ENCODE measurements around the gene PPP1R1C.

PPP1R1C gene

DNA sequence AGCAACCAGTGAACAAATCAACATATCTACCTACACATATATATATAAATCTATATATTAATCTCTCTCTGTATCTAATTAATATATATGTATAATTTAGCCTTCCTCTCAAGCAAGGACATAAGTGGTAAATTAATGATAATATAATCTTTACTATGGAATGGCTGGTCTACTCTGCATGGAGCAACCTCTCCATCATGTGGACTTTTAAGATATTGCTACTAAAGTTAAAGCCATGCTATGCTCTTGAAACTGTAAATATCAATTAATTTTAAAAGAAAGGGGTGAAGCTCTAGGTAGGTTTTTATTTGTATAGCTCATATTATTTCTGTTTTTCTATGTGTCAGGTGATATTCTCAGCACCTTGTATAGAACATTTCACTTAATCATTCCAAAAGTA lies 147.0 kb downstream of the PPP1R1C start:
- no peaks in the 10 kb centered on the region for H3K79me2 ChIP-seq (ENCODE audit: control insufficient read depth, low read length)
- no peaks in the 10 kb centered on the region for H3K9me2 ChIP-seq (replicated peaks; ENCODE audit: control insufficient read depth, low read length)
- no peaks in the 10 kb centered on the region for H3F3A ChIP-seq (ENCODE audit: control insufficient read depth, insufficient read depth)
- no peaks in the 10 kb centered on the region for H3K27me3 ChIP-seq (ENCODE audit: control insufficient read depth, low read length)
- H3K4me2 ChIP-seq (ENCODE audit: low read length), result no peak overlapping the region
- no peak overlapping the region for H3K4me3 ChIP-seq (ENCODE audit: low read length)
- H3K36me3 ChIP-seq (ENCODE audit: control insufficient read depth, low read length), result no peaks in the 10 kb centered on the region
- peaks cover 3% of the 10 kb centered on the region; the same call in 1 of the 2 replicates for H3K4me1 ChIP-seq (ENCODE audit: control insufficient read depth, low read length)
- no peak overlapping the region for H3K27ac ChIP-seq (ENCODE audit: low read depth, low read length)
- H4K20me1 ChIP-seq (ENCODE audit: control insufficient read depth, insufficient read depth, low read depth, low read length), result no peaks in the 10 kb centered on the region
- no peaks in the 10 kb centered on the region for H3K9me3 ChIP-seq (ENCODE audit: control insufficient read depth, insufficient read depth, low read length)
- TF ChIP-seq EZH2phosphoT487 (IDR thresholded peaks at IDR 0.05; ENCODE audit: borderline replicate concordance, low read length), result no peak

DNA sequence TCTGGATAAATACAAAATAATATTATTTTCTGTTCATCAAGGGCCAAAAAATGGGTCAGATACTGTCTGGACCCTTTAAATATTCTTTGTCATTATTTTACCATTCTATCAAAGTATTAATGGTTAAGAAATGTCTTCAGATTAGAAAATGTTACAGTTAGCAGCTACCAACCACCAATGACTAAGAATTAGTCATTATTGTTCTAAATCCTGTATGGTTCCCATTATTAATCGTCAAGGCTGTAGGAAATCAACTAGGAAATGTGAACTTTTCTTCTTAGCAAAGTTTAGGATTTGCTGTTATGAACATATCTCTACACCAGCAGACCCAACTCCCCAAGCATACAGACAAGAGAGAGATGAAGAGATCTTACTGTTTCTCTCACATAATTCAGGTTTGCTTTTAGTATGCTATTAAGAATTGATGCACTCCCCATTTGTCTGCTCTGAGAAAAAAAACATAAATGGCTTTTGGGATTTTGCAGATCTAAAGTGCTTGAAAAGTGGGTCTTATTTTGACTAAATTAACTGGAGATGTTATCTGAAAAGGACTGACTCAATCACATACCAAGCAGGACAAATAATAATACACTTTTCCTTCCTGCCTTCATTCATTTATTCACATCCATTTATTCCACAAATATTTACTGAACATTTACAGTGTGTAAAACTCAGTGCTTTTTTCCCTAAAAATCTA lies 147.7 kb downstream of the PPP1R1C start:
- H3F3A ChIP-seq (ENCODE audit: control insufficient read depth, insufficient read depth), result no peaks in the 10 kb centered on the region
- H3K4me3 ChIP-seq (ENCODE audit: low read length), result no peak overlapping the region
- H3K9me3 ChIP-seq (ENCODE audit: control insufficient read depth, insufficient read depth, low read length), result no peaks in the 10 kb centered on the region
- H3K79me2 ChIP-seq (ENCODE audit: control insufficient read depth, low read length), result no peaks in the 10 kb centered on the region
- no peaks in the 10 kb centered on the region for H3K36me3 ChIP-seq (ENCODE audit: control insufficient read depth, low read length)
- no peaks in the 10 kb centered on the region for H4K20me1 ChIP-seq (ENCODE audit: control insufficient read depth, insufficient read depth, low read depth, low read length)
- H3K27me3 ChIP-seq (ENCODE audit: control insufficient read depth, low read length), result no peaks in the 10 kb centered on the region
- TF ChIP-seq, protein P1, sequence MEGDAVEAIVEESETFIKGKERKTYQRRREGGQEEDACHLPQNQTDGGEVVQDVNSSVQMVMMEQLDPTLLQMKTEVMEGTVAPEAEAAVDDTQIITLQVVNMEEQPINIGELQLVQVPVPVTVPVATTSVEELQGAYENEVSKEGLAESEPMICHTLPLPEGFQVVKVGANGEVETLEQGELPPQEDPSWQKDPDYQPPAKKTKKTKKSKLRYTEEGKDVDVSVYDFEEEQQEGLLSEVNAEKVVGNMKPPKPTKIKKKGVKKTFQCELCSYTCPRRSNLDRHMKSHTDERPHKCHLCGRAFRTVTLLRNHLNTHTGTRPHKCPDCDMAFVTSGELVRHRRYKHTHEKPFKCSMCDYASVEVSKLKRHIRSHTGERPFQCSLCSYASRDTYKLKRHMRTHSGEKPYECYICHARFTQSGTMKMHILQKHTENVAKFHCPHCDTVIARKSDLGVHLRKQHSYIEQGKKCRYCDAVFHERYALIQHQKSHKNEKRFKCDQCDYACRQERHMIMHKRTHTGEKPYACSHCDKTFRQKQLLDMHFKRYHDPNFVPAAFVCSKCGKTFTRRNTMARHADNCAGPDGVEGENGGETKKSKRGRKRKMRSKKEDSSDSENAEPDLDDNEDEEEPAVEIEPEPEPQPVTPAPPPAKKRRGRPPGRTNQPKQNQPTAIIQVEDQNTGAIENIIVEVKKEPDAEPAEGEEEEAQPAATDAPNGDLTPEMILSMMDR (IDR thresholded peaks at IDR 0.05; ENCODE audit: low read depth, low read length, poor library complexity, severe bottlenecking), result no peak
- TF ChIP-seq EZH2phosphoT487 (IDR thresholded peaks at IDR 0.05; ENCODE audit: borderline replicate concordance, low read length), result no peak
- H3K27ac ChIP-seq (ENCODE audit: low read depth, low read length), result no peak overlapping the region
- no peaks in the 10 kb centered on the region for H3K9me2 ChIP-seq (replicated peaks; ENCODE audit: control insufficient read depth, low read length)
- H3K4me2 ChIP-seq (ENCODE audit: low read length), result no peak overlapping the region
- peaks cover 3% of the 10 kb centered on the region; the same call in 1 of the 2 replicates for H3K4me1 ChIP-seq (ENCODE audit: control insufficient read depth, low read length)

DNA sequence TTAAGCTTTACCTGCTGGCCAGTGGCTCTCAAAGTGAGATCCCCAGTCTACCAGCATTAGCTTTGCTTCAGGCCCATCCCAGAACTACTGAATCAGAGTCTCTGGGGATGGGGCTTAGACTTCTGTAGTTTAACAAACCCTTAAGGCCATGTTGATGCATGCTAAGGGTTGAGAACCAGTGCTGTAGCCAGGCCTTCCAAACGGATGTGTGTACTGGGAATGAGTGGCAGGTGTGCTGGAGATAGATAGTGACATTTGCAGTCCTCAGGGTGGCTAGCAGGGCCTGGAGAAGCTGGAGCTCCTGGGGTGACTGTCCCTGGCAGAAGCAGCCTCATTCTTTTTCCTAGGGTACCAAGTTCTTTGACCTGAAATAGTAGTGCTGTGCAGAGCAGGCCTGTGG lies 148.5 kb downstream of the PPP1R1C start:
- no peaks in the 10 kb centered on the region for H3F3A ChIP-seq (ENCODE audit: control insufficient read depth, insufficient read depth)
- H3K4me1 ChIP-seq (ENCODE audit: control insufficient read depth, low read length), result peaks cover 3% of the 10 kb centered on the region; the same call in 1 of the 2 replicates
- no peak for TF ChIP-seq EZH2phosphoT487 (IDR thresholded peaks at IDR 0.05; ENCODE audit: borderline replicate concordance, low read length)
- TF ChIP-seq, protein P1 (IDR thresholded peaks at IDR 0.05; ENCODE audit: low read depth, low read length, poor library complexity, severe bottlenecking), result no peak
- H3K9me3 ChIP-seq (ENCODE audit: control insufficient read depth, insufficient read depth, low read length), result no peaks in the 10 kb centered on the region
- H4K20me1 ChIP-seq (ENCODE audit: control insufficient read depth, insufficient read depth, low read depth, low read length), result no peaks in the 10 kb centered on the region
- no peak overlapping the region for H3K27ac ChIP-seq (ENCODE audit: low read depth, low read length)
- H3K27me3 ChIP-seq (ENCODE audit: control insufficient read depth, low read length), result no peaks in the 10 kb centered on the region
- H3K79me2 ChIP-seq (ENCODE audit: control insufficient read depth, low read length), result no peaks in the 10 kb centered on the region
- H3K4me2 ChIP-seq (ENCODE audit: low read length), result no peak overlapping the region
- H3K36me3 ChIP-seq (ENCODE audit: control insufficient read depth, low read length), result no peaks in the 10 kb centered on the region
- H3K4me3 ChIP-seq (ENCODE audit: low read length), result no peak overlapping the region
- no peaks in the 10 kb centered on the region for H3K9me2 ChIP-seq (replicated peaks; ENCODE audit: control insufficient read depth, low read length)

DNA sequence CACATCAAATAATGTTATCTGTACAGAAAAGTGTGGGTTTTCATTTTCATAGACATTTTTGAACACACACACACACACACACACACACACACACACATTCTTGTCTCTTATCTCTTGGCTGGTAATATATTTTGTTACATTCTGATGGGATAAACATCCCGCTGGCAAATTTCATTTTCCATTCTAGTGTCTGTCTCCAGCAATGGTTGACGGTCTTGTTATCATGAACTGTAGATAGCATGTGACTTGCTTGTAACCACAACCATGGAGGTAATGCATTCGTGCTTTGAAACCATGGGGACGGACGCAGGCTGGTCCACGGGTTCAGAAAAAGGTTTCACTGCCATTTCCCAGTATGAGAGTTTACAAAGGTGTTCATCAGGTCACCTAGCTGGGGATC lies 156.4 kb downstream of the PPP1R1C start:
- H3K27ac ChIP-seq (ENCODE audit: low read depth, low read length), result no peak overlapping the region
- H3K4me1 ChIP-seq (ENCODE audit: control insufficient read depth, low read length), result no peaks in the 10 kb centered on the region
- H4K20me1 ChIP-seq (ENCODE audit: control insufficient read depth, insufficient read depth, low read depth, low read length), result no peaks in the 10 kb centered on the region
- H3K9me2 ChIP-seq (replicated peaks; ENCODE audit: control insufficient read depth, low read length), result no peaks in the 10 kb centered on the region
- H3K79me2 ChIP-seq (ENCODE audit: control insufficient read depth, low read length), result no peaks in the 10 kb centered on the region
- TF ChIP-seq, protein P1 (IDR thresholded peaks at IDR 0.05; ENCODE audit: low read depth, low read length, poor library complexity, severe bottlenecking), result no peak
- no peak for TF ChIP-seq EZH2phosphoT487 (IDR thresholded peaks at IDR 0.05; ENCODE audit: borderline replicate concordance, low read length)
- H3K36me3 ChIP-seq (ENCODE audit: control insufficient read depth, low read length), result no peaks in the 10 kb centered on the region
- H3K9me3 ChIP-seq (ENCODE audit: control insufficient read depth, insufficient read depth, low read length), result no peaks in the 10 kb centered on the region
- no peak overlapping the region for H3K4me3 ChIP-seq (ENCODE audit: low read length)
- peaks cover 6% of the 10 kb centered on the region; the same call in 1 of the 2 replicates for H3K27me3 ChIP-seq (ENCODE audit: control insufficient read depth, low read length)
- no peak overlapping the region for H3K4me2 ChIP-seq (ENCODE audit: low read length)
- no peaks in the 10 kb centered on the region for H3F3A ChIP-seq (ENCODE audit: control insufficient read depth, insufficient read depth)
